Measurements from ENCODE around the gene FAM219B.
"Not testable (repeated sequence)": the region's sequence is repeated elsewhere in the genome, so short reads cannot be mapped to it uniquely, and the experiment has no call there.

GRCh38 chr15:74894383-74894782, 12.3 kb downstream of the FAM219B start:
- TF ChIP-seq, protein P1, sequence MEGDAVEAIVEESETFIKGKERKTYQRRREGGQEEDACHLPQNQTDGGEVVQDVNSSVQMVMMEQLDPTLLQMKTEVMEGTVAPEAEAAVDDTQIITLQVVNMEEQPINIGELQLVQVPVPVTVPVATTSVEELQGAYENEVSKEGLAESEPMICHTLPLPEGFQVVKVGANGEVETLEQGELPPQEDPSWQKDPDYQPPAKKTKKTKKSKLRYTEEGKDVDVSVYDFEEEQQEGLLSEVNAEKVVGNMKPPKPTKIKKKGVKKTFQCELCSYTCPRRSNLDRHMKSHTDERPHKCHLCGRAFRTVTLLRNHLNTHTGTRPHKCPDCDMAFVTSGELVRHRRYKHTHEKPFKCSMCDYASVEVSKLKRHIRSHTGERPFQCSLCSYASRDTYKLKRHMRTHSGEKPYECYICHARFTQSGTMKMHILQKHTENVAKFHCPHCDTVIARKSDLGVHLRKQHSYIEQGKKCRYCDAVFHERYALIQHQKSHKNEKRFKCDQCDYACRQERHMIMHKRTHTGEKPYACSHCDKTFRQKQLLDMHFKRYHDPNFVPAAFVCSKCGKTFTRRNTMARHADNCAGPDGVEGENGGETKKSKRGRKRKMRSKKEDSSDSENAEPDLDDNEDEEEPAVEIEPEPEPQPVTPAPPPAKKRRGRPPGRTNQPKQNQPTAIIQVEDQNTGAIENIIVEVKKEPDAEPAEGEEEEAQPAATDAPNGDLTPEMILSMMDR (IDR thresholded peaks at IDR 0.05; ENCODE audit: low read depth, low read length), result not testable (repeated sequence)
- not testable (repeated sequence) for TF ChIP-seq MAX (IDR thresholded peaks at IDR 0.05; ENCODE audit: low read depth, low read length); POLR2A (IDR thresholded peaks at IDR 0.05; ENCODE audit: extremely low read depth, insufficient read length); MYC (IDR thresholded peaks at IDR 0.05; ENCODE audit: low read depth, low read length)
